Measurements from ENCODE around the gene XDH. TPM values are rescaled to one million over a fixed set of nuclear protein-coding genes. Genes with fewer than 3 reads are reported as not detected.

XDH gene
- total and polyA plus RNA-seq, 8 donors = 0.05 to 2.1 (median 0.25) TPM

GRCh38 chr2:31347750-31348149, 66.8 kb downstream of the XDH start:
- TF ChIP-seq, protein P1, sequence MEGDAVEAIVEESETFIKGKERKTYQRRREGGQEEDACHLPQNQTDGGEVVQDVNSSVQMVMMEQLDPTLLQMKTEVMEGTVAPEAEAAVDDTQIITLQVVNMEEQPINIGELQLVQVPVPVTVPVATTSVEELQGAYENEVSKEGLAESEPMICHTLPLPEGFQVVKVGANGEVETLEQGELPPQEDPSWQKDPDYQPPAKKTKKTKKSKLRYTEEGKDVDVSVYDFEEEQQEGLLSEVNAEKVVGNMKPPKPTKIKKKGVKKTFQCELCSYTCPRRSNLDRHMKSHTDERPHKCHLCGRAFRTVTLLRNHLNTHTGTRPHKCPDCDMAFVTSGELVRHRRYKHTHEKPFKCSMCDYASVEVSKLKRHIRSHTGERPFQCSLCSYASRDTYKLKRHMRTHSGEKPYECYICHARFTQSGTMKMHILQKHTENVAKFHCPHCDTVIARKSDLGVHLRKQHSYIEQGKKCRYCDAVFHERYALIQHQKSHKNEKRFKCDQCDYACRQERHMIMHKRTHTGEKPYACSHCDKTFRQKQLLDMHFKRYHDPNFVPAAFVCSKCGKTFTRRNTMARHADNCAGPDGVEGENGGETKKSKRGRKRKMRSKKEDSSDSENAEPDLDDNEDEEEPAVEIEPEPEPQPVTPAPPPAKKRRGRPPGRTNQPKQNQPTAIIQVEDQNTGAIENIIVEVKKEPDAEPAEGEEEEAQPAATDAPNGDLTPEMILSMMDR (IDR thresholded peaks at IDR 0.05) = no peak
- intact Hi-C loops (cut with DNase I) = no loop called here
- Histone ChIP-seq H3K27ac (no peak overlapping the region), H3K4me3 (no peak overlapping the region), H3K27me3 (no peaks in the 10 kb centered on the region), H3K9me3 (no peaks in the 10 kb centered on the region), H3K4me1 (no peaks in the 10 kb centered on the region), H3K36me3 (no peaks in the 10 kb centered on the region)
- ATAC-seq (no peak), DNase-seq (peak in 2 of 4 donors; percentile 27 to 29)

GRCh38 chr2:31347319-31347718, 67.2 kb downstream of the XDH start:
- TF ChIP-seq, protein P1 (IDR thresholded peaks at IDR 0.05) = no peak
- Histone ChIP-seq H3K36me3 (no peaks in the 10 kb centered on the region), H3K9me3 (no peaks in the 10 kb centered on the region), H3K27me3 (no peaks in the 10 kb centered on the region), H3K4me3 (no peak overlapping the region), H3K27ac (no peak overlapping the region), H3K4me1 (no peaks in the 10 kb centered on the region)
- intact Hi-C loops (cut with DNase I) = no loop called here
- no peak for ATAC-seq
- DNase-seq = no peak

- H3K27me3 ChIP-seq = no peaks in the 10 kb centered on the region
- no peak overlapping the region for H3K27ac ChIP-seq
- no peak for DNase-seq
- no peak for ATAC-seq
- no peak overlapping the region for H3K4me3 ChIP-seq
- no peaks in the 10 kb centered on the region for H3K4me1 ChIP-seq
- intact Hi-C loops (cut with DNase I) = no loop called here
- no peaks in the 10 kb centered on the region for H3K9me3 ChIP-seq
- TF ChIP-seq, protein P1 (IDR thresholded peaks at IDR 0.05) = no peak
- H3K36me3 ChIP-seq = no peaks in the 10 kb centered on the region
These were observed 70.1 kb downstream of the XDH start for GRCh38 chr2:31344447-31344846.

- no peaks in the 10 kb centered on the region for H3K9me3 ChIP-seq
- H3K4me3 ChIP-seq = no peak overlapping the region
- H3K4me1 ChIP-seq = no peaks in the 10 kb centered on the region
- no peaks in the 10 kb centered on the region for H3K36me3 ChIP-seq
- no peak overlapping the region for H3K27ac ChIP-seq
- ATAC-seq (no peak), DNase-seq (no peak)
- intact Hi-C loops (cut with DNase I) = no loop called here
- H3K27me3 ChIP-seq = no peaks in the 10 kb centered on the region
- TF ChIP-seq, protein P1 (IDR thresholded peaks at IDR 0.05) = no peak
These were observed 73.2 kb downstream of the XDH start for GRCh38 chr2:31341351-31341750.

- Histone ChIP-seq H3K4me1 (no peaks in the 10 kb centered on the region), H3K27me3 (no peaks in the 10 kb centered on the region), H3K27ac (no peak overlapping the region), H3K4me3 (no peak overlapping the region), H3K9me3 (no peaks in the 10 kb centered on the region), H3K36me3 (no peaks in the 10 kb centered on the region)
- ATAC-seq = no peak
- intact Hi-C loops (cut with DNase I) = loop anchor here in 1 of 2 donors (10.0 kb wide), 1 partner anchor 165 kb away; no protein-coding TSS in a partner anchor
- no peak for DNase-seq
- TF ChIP-seq, protein P1 (IDR thresholded peaks at IDR 0.05) = no peak
These were observed 74.8 kb downstream of the XDH start for GRCh38 chr2:31339696-31340095.

All from left lung (tissue), 10 donors.